ENCODE results near the gene CLGN.
"Not testable (repeated sequence)": the region's sequence is repeated elsewhere in the genome, so short reads cannot be mapped to it uniquely, and the experiment has no call there.

CLGN gene

GRCh38 chr4:140423106-140423505 is 4.3 kb downstream of the CLGN start:
- Histone ChIP-seq H3K36me3 (ENCODE audit: insufficient read depth, low read length) (no peaks in the 10 kb centered on the region), H2AFZ (ENCODE audit: low read length) (no peak overlapping the region), H3K27me3 (ENCODE audit: insufficient read depth, low read length, poor library complexity, severe bottlenecking) (no peaks in the 10 kb centered on the region), H4K20me1 (ENCODE audit: insufficient read depth, low read length, poor library complexity, severe bottlenecking) (no peaks in the 10 kb centered on the region), H3K9me2 (replicated peaks; ENCODE audit: low read depth, low read length) (no peaks in the 10 kb centered on the region), H3K79me2 (ENCODE audit: insufficient read depth, low read length) (peaks cover 15% of the 10 kb centered on the region), H3K4me2 (ENCODE audit: low read depth, low read length, poor library complexity, severe bottlenecking) (no peak overlapping the region), H3K9me3 (ENCODE audit: insufficient read depth, low read depth, low read length) (no peaks in the 10 kb centered on the region), H3K4me3 (ENCODE audit: low read length, poor library complexity, severe bottlenecking) (no peak overlapping the region), H3K4me1 (ENCODE audit: insufficient read depth, low read length, poor library complexity, severe bottlenecking) (peaks cover 10% of the 10 kb centered on the region), H3F3A (ENCODE audit: low read depth) (no peaks in the 10 kb centered on the region), H3K9ac (ENCODE audit: low read depth, low read length, poor library complexity, severe bottlenecking) (no peak overlapping the region)
- TF ChIP-seq CTCF (conservative IDR thresholded peaks at IDR 0.05; ENCODE audit: low read length) = no peak
- TF ChIP-seq EZH2phosphoT487 (IDR thresholded peaks at IDR 0.05; ENCODE audit: borderline replicate concordance) = no peak

GRCh38 chr4:140413130-140413969 is 14.1 kb downstream of the CLGN start:
- H3K79me2 ChIP-seq (ENCODE audit: insufficient read depth, low read length); H3K9me3 ChIP-seq (ENCODE audit: insufficient read depth, low read depth, low read length); H3K4me2 ChIP-seq (ENCODE audit: low read depth, low read length, poor library complexity, severe bottlenecking); H3F3A ChIP-seq (ENCODE audit: low read depth); H3K9ac ChIP-seq (ENCODE audit: low read depth, low read length, poor library complexity, severe bottlenecking); H3K4me3 ChIP-seq (ENCODE audit: low read length, poor library complexity, severe bottlenecking); H3K9me2 ChIP-seq (replicated peaks; ENCODE audit: low read depth, low read length); H2AFZ ChIP-seq (ENCODE audit: low read length); H3K36me3 ChIP-seq (ENCODE audit: insufficient read depth, low read length); H3K4me1 ChIP-seq (ENCODE audit: insufficient read depth, low read length, poor library complexity, severe bottlenecking); H3K27me3 ChIP-seq (ENCODE audit: insufficient read depth, low read length, poor library complexity, severe bottlenecking); H4K20me1 ChIP-seq (ENCODE audit: insufficient read depth, low read length, poor library complexity, severe bottlenecking): not testable (repeated sequence)

GRCh38 chr4:140408974-140409373 is 18.5 kb downstream of the CLGN start:
- no peak for TF ChIP-seq CTCF (conservative IDR thresholded peaks at IDR 0.05; ENCODE audit: low read length)
- TF ChIP-seq EZH2phosphoT487 (IDR thresholded peaks at IDR 0.05; ENCODE audit: borderline replicate concordance) = no peak
- Histone ChIP-seq H3K4me3 (ENCODE audit: low read length, poor library complexity, severe bottlenecking) (no peak overlapping the region), H3K4me1 (ENCODE audit: insufficient read depth, low read length, poor library complexity, severe bottlenecking) (no peaks in the 10 kb centered on the region), H3K9me2 (replicated peaks; ENCODE audit: low read depth, low read length) (no peaks in the 10 kb centered on the region), H2AFZ (ENCODE audit: low read length) (no peak overlapping the region), H3K79me2 (ENCODE audit: insufficient read depth, low read length) (no peaks in the 10 kb centered on the region), H3K4me2 (ENCODE audit: low read depth, low read length, poor library complexity, severe bottlenecking) (no peak overlapping the region), H3K27me3 (ENCODE audit: insufficient read depth, low read length, poor library complexity, severe bottlenecking) (no peaks in the 10 kb centered on the region), H3K36me3 (ENCODE audit: insufficient read depth, low read length) (no peaks in the 10 kb centered on the region), H3K9me3 (ENCODE audit: insufficient read depth, low read depth, low read length) (no peaks in the 10 kb centered on the region), H3F3A (ENCODE audit: low read depth) (no peaks in the 10 kb centered on the region), H4K20me1 (ENCODE audit: insufficient read depth, low read length, poor library complexity, severe bottlenecking) (no peaks in the 10 kb centered on the region), H3K9ac (ENCODE audit: low read depth, low read length, poor library complexity, severe bottlenecking) (no peak overlapping the region)

GRCh38 chr4:140406292-140406691 is 21.2 kb downstream of the CLGN start:
- Histone ChIP-seq H3K9me2 (replicated peaks; ENCODE audit: low read depth, low read length) (no peaks in the 10 kb centered on the region), H3K79me2 (ENCODE audit: insufficient read depth, low read length) (no peaks in the 10 kb centered on the region), H3K4me3 (ENCODE audit: low read length, poor library complexity, severe bottlenecking) (no peak overlapping the region), H3K9me3 (ENCODE audit: insufficient read depth, low read depth, low read length) (no peaks in the 10 kb centered on the region), H3K27me3 (ENCODE audit: insufficient read depth, low read length, poor library complexity, severe bottlenecking) (no peaks in the 10 kb centered on the region), H3K36me3 (ENCODE audit: insufficient read depth, low read length) (no peaks in the 10 kb centered on the region), H3K4me1 (ENCODE audit: insufficient read depth, low read length, poor library complexity, severe bottlenecking) (no peaks in the 10 kb centered on the region), H4K20me1 (ENCODE audit: insufficient read depth, low read length, poor library complexity, severe bottlenecking) (no peaks in the 10 kb centered on the region), H2AFZ (ENCODE audit: low read length) (no peak overlapping the region), H3K4me2 (ENCODE audit: low read depth, low read length, poor library complexity, severe bottlenecking) (no peak overlapping the region), H3K9ac (ENCODE audit: low read depth, low read length, poor library complexity, severe bottlenecking) (no peak overlapping the region), H3F3A (ENCODE audit: low read depth) (no peaks in the 10 kb centered on the region)
- TF ChIP-seq CTCF (conservative IDR thresholded peaks at IDR 0.05; ENCODE audit: low read length) (no peak), EZH2phosphoT487 (IDR thresholded peaks at IDR 0.05; ENCODE audit: borderline replicate concordance) (no peak)
